Activated gamma-delta T cell treated with anti-CD3 and anti-CD28 coated beads, Interleukin-2, amount 50 U/mL, for 16 hours (primary cell): ENCODE data around the gene CLEC18A.
"Not testable (repeated sequence)": the region's sequence is repeated elsewhere in the genome, so short reads cannot be mapped to it uniquely, and the experiment has no call there.

ENCODE experiments used
- DNase-seq: peaks from one replicate; pipeline ENCODE4 v3.0.0-alpha.2; 2020; ENCODE audit warnings: low read depth

The CLEC18A gene

GRCh38 chr16:69930117-69930776, 20.9 kb upstream of the CLEC18A start:
- DNase-seq: peak; percentile 25

- no peak for DNase-seq
Measured at GRCh38 chr16:69931631-69932030, 19.5 kb upstream of the CLEC18A start.

- DNase-seq: no peak
Measured at GRCh38 chr16:69932228-69932627, 18.9 kb upstream of the CLEC18A start.

GRCh38 chr16:69932691-69933392, 18.3 kb upstream of the CLEC18A start:
- DNase-seq: no peak

GRCh38 chr16:69934044-69934443, 17.1 kb upstream of the CLEC18A start:
- no peak for DNase-seq

- no peak for DNase-seq
Measured at GRCh38 chr16:69934751-69935150, 16.4 kb upstream of the CLEC18A start.

- no peak for DNase-seq
Measured at GRCh38 chr16:69935278-69935711, 15.8 kb upstream of the CLEC18A start.

- DNase-seq: no peak
Measured at GRCh38 chr16:69935740-69936139, 15.4 kb upstream of the CLEC18A start.

- no peak for DNase-seq
Measured at GRCh38 chr16:69936252-69936651, 14.9 kb upstream of the CLEC18A start.

- DNase-seq: no peak
Measured at GRCh38 chr16:69936751-69937211, 14.4 kb upstream of the CLEC18A start.

GRCh38 chr16:69937465-69937951, 13.6 kb upstream of the CLEC18A start:
- DNase-seq: no peak

- DNase-seq: no peak
Measured at GRCh38 chr16:69938981-69939820, 11.9 kb upstream of the CLEC18A start.

GRCh38 chr16:69939821-69940585, 11.1 kb upstream of the CLEC18A start:
- no peak for DNase-seq

- no peak for DNase-seq
Measured at GRCh38 chr16:69940676-69941075, 10.5 kb upstream of the CLEC18A start.

GRCh38 chr16:69941251-69942098, 9.7 kb upstream of the CLEC18A start:
- DNase-seq: no peak

GRCh38 chr16:69942099-69942491, 9.0 kb upstream of the CLEC18A start:
- DNase-seq: no peak

- DNase-seq: no peak
Measured at GRCh38 chr16:69942627-69943170, 8.4 kb upstream of the CLEC18A start.

GRCh38 chr16:69943241-69944036, 7.7 kb upstream of the CLEC18A start:
- DNase-seq: not testable (repeated sequence)

- DNase-seq: not testable (repeated sequence)
Measured at GRCh38 chr16:69950411-69950810, 723 bp upstream of the CLEC18A start.

- DNase-seq: not testable (repeated sequence)
Measured at GRCh38 chr16:69951672-69952031, 518 bp downstream of the CLEC18A start.
